ENCODE results near the gene EEF2K. TPM values are rescaled to one million over a fixed set of nuclear protein-coding genes. Genes with fewer than 3 reads are reported as not detected.
"Not testable (repeated sequence)": the region's sequence is repeated elsewhere in the genome, so short reads cannot be mapped to it uniquely, and the experiment has no call there.

Gene EEF2K
- polyA plus RNA-seq (ENCODE audit: insufficient read length in 12 of 12) = 10 to 100 TPM; 33.3 to 93.3 (median 53.7) TPM
- long read RNA-seq, donor 1, full-length matches to known transcripts = 1 of 17 reads
- long read RNA-seq, donor 1, partial matches to known transcripts = 16 of 17 reads
- long read RNA-seq, donor 1, other reads (novel, unspliced or antisense) = 0 of 17 reads
- long read RNA-seq, donor 2, full-length matches to known transcripts = 1 of 11 reads
- long read RNA-seq, donor 2, partial matches to known transcripts = 10 of 11 reads
- long read RNA-seq, donor 2, other reads (novel, unspliced or antisense) = 0 of 11 reads
- long read RNA-seq, donor 3, full-length matches to known transcripts = 2 of 2 reads
- long read RNA-seq, donor 3, partial matches to known transcripts = 0 of 2 reads
- long read RNA-seq, donor 3, other reads (novel, unspliced or antisense) = 0 of 2 reads
- long read RNA-seq, donor 4, full-length matches to known transcripts = 2 of 2 reads
- long read RNA-seq, donor 4, partial matches to known transcripts = 0 of 2 reads
- long read RNA-seq, donor 4, other reads (novel, unspliced or antisense) = 0 of 2 reads
- long read RNA-seq, donor 5 = 0 reads
- long read RNA-seq, donor 6, full-length matches to known transcripts = 1 of 1 reads
- long read RNA-seq, donor 6, partial matches to known transcripts = 0 of 1 reads
- long read RNA-seq, donor 6, other reads (novel, unspliced or antisense) = 0 of 1 reads
- long read RNA-seq, donor 7, full-length matches to known transcripts = 2 of 8 reads
- long read RNA-seq, donor 7, partial matches to known transcripts = 6 of 8 reads
- long read RNA-seq, donor 7, other reads (novel, unspliced or antisense) = 0 of 8 reads
- long read RNA-seq, donor 8, full-length matches to known transcripts = 1 of 1 reads
- long read RNA-seq, donor 8, partial matches to known transcripts = 0 of 1 reads
- long read RNA-seq, donor 8, other reads (novel, unspliced or antisense) = 0 of 1 reads
- long read RNA-seq, donor 9, full-length matches to known transcripts = 1 of 1 reads
- long read RNA-seq, donor 9, partial matches to known transcripts = 0 of 1 reads
- long read RNA-seq, donor 9, other reads (novel, unspliced or antisense) = 0 of 1 reads
- long read RNA-seq, donor 10, full-length matches to known transcripts = 3 of 9 reads
- long read RNA-seq, donor 10, partial matches to known transcripts = 6 of 9 reads
- long read RNA-seq, donor 10, other reads (novel, unspliced or antisense) = 0 of 9 reads
- long read RNA-seq, donor 11, full-length matches to known transcripts = 1 of 1 reads
- long read RNA-seq, donor 11, partial matches to known transcripts = 0 of 1 reads
- long read RNA-seq, donor 11, other reads (novel, unspliced or antisense) = 0 of 1 reads

GRCh38 chr16:22206013-22206841, at the start of gene EEF2K:
Gene EEF2K (plus strand): TSS chr16:22206278. CDS start chr16:22225730, 19,452 bp downstream.
- peak; percentile 92 for DNase-seq

- DNase-seq = no peak
Observed at GRCh38 chr16:22161401-22161800, 44.7 kb upstream of the EEF2K start.

GRCh38 chr16:22161999-22162655, 44.0 kb upstream of the EEF2K start, which contains the start of gene SDR42E2:
Gene SDR42E2 (plus strand): TSS chr16:22162506. CDS start chr16:22165583, 3,077 bp downstream.
- DNase-seq = no peak

GRCh38 chr16:22162656-22163009, 43.4 kb upstream of the EEF2K start:
- DNase-seq = no peak

- DNase-seq = no peak
Observed at GRCh38 chr16:22163806-22164205, 42.3 kb upstream of the EEF2K start.

GRCh38 chr16:22164482-22164881, 41.6 kb upstream of the EEF2K start:
- no peak for DNase-seq

- no peak for DNase-seq
Observed at GRCh38 chr16:22165508-22166285, 40.4 kb upstream of the EEF2K start.

- DNase-seq = no peak
Observed at GRCh38 chr16:22171953-22172352, 34.1 kb upstream of the EEF2K start.

GRCh38 chr16:22172642-22173041, 33.4 kb upstream of the EEF2K start:
- not testable (repeated sequence) for DNase-seq

GRCh38 chr16:22174642-22175041, 31.4 kb upstream of the EEF2K start:
- DNase-seq = no peak

- no peak for DNase-seq
Observed at GRCh38 chr16:22177968-22178930, 27.8 kb upstream of the EEF2K start.

GRCh38 chr16:22181426-22181825, 24.7 kb upstream of the EEF2K start:
- no peak for DNase-seq

GRCh38 chr16:22181843-22182242, 24.2 kb upstream of the EEF2K start:
- DNase-seq = no peak

- DNase-seq = no peak
Observed at GRCh38 chr16:22183335-22183734, 22.7 kb upstream of the EEF2K start.

GRCh38 chr16:22183901-22184614, 22.0 kb upstream of the EEF2K start:
- DNase-seq = no peak

GRCh38 chr16:22184615-22184968, 21.5 kb upstream of the EEF2K start:
- no peak for DNase-seq

- DNase-seq = no peak
Observed at GRCh38 chr16:22186517-22186916, 19.6 kb upstream of the EEF2K start.

GRCh38 chr16:22188267-22188594, 17.8 kb upstream of the EEF2K start:
- DNase-seq = no peak

Measured in muscle of arm (tissue), 14 donors.